ENCODE data around the gene GFRA1.

Gene GFRA1

GRCh38 chr10:116286626-116287200 lies 13.7 kb upstream of the GFRA1 start (continued):
- TF ChIP-seq ZFP69B (tag by site-specific recombination; IDR thresholded peaks at IDR 0.05) (no peak), ZNF747 (tag by site-specific recombination; IDR thresholded peaks at IDR 0.05) (no peak), MYNN (tag by site-specific recombination; IDR thresholded peaks at IDR 0.05; ENCODE audit: borderline replicate concordance) (no peak), PRDM6 (tag by site-specific recombination; IDR thresholded peaks at IDR 0.05) (no peak)

DNA sequence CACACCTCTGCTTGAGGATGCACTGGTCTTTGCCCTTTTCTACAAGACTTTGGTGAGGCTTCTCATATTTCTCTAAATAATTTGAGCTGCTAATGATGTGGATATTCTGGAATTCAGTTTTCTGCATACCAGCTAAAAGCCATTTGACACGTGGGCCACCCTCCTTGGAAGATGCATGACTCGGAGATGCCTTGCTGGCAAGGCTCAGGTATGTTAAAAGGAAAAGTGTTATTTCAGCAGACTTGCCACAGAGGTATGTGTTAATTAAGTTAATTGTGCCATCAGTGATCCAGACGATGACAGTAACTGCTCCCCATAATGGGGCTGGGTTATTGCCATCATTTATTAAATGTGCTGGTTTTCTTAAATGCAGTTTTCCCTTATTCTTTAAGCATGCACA lies 8.8 kb upstream of the GFRA1 start:
- no peaks in the 10 kb centered on the region for H3K4me1 ChIP-seq (ENCODE audit: control insufficient read depth, insufficient read depth, low read length)
- H3K36me3 ChIP-seq (ENCODE audit: control insufficient read depth in 2 of 2, insufficient read depth in 1 of 2, low read length in 2 of 2): no peaks in the 10 kb centered on the region
- TF ChIP-seq ZNF768 (tag by site-specific recombination; IDR thresholded peaks at IDR 0.05) (no peak), ZSCAN16 (tag by site-specific recombination; IDR thresholded peaks at IDR 0.05) (no peak), RBAK (tag by site-specific recombination; IDR thresholded peaks at IDR 0.05) (no peak), ZNF692 (tag by site-specific recombination; IDR thresholded peaks at IDR 0.05) (no peak), SP2 (tag by site-specific recombination; IDR thresholded peaks at IDR 0.05) (no peak), ZNF792 (tag by site-specific recombination; IDR thresholded peaks at IDR 0.05) (no peak), ZNF624 (tag by site-specific recombination; IDR thresholded peaks at IDR 0.05) (no peak), ZNF302 (tag by site-specific recombination; IDR thresholded peaks at IDR 0.05; ENCODE audit: low read depth) (no peak), ZSCAN23 (tag by site-specific recombination; IDR thresholded peaks at IDR 0.05) (no peak), ZNF654 (tag by site-specific recombination; IDR thresholded peaks at IDR 0.05; ENCODE audit: low read depth) (no peak)
- TF ChIP-seq, protein P1, sequence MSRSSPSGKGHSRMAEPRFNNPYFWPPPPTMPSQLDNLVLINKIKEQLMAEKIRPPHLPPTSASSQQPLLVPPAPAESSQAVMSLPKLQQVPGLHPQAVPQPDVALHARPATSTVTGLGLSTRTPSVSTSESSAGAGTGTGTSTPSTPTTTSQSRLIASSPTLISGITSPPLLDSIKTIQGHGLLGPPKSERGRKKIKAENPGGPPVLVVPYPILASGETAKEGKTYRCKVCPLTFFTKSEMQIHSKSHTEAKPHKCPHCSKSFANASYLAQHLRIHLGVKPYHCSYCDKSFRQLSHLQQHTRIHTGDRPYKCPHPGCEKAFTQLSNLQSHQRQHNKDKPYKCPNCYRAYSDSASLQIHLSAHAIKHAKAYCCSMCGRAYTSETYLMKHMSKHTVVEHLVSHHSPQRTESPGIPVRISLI (tag by site-specific recombination; IDR thresholded peaks at IDR 0.05): no peak
- ChIA-PET POLR2A (no interaction called here), CTCF (no interaction called here)
- no peak overlapping the region for H3K27ac ChIP-seq (ENCODE audit: extremely low read depth, low read depth, low read length)
- H3K9me3 ChIP-seq (ENCODE audit: control insufficient read depth, insufficient read depth, low read depth, low read length): no peaks in the 10 kb centered on the region
- H3K4me3 ChIP-seq (ENCODE audit: low read depth, low read length): no peak overlapping the region

DNA sequence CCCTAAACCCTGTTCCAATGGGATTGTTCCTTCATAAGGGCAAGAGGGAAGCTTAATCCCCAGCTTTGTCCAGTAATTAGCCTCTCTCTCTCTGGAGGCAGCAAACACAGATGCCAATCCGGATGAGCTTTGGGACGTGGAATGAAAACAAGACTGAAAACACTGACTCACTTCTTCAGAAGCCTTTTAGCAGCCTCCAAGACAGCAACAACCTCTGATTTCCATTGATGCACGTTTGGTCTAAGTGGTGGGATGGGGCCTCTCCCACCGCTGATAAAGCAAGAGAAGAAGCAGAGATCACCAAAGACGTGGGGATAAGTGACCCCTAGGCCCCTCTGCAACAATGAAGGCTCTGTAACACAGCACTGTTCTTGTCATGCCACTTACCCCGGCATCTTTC lies 5.8 kb upstream of the GFRA1 start:
- Histone ChIP-seq H3K36me3 (ENCODE audit: control insufficient read depth in 2 of 2, insufficient read depth in 1 of 2, low read length in 2 of 2) (no peaks in the 10 kb centered on the region), H3K27ac (ENCODE audit: extremely low read depth, low read depth, low read length) (no peak overlapping the region), H3K4me1 (ENCODE audit: control insufficient read depth, insufficient read depth, low read length) (no peaks in the 10 kb centered on the region), H3K9me3 (ENCODE audit: control insufficient read depth, insufficient read depth, low read depth, low read length) (no peaks in the 10 kb centered on the region), H3K4me3 (ENCODE audit: low read depth, low read length) (no peak overlapping the region)
- POLR2A ChIA-PET: no interaction called here
- CTCF ChIA-PET: no interaction called here
- TF ChIP-seq ZNF274 (IDR thresholded peaks at IDR 0.05; ENCODE audit: low read length) (no peak), ZNF274 (tag by site-specific recombination; IDR thresholded peaks at IDR 0.05; ENCODE audit: borderline replicate concordance) (no peak), ZNF585B (tag by site-specific recombination; IDR thresholded peaks at IDR 0.05) (no peak), KLF8 (tag by site-specific recombination; IDR thresholded peaks at IDR 0.05) (no peak), ZSCAN23 (tag by site-specific recombination; IDR thresholded peaks at IDR 0.05) (no peak), ZIC2 (tag by site-specific recombination; IDR thresholded peaks at IDR 0.05) (no peak), ZBTB20 (tag by site-specific recombination; IDR thresholded peaks at IDR 0.05) (no peak), FEZF1 (tag by site-specific recombination; IDR thresholded peaks at IDR 0.05) (no peak), REPIN1 (tag by site-specific recombination; IDR thresholded peaks at IDR 0.05; ENCODE audit: low read depth) (no peak), ZNF354C (tag by site-specific recombination; IDR thresholded peaks at IDR 0.05; ENCODE audit: borderline replicate concordance, low read depth) (no peak), PRDM10 (tag by site-specific recombination; IDR thresholded peaks at IDR 0.05) (no peak), SP2 (tag by site-specific recombination; IDR thresholded peaks at IDR 0.05) (no peak), ZNF155 (tag by site-specific recombination; IDR thresholded peaks at IDR 0.05) (no peak), ZSCAN30 (tag by site-specific recombination; IDR thresholded peaks at IDR 0.05) (no peak), RBAK (tag by site-specific recombination; IDR thresholded peaks at IDR 0.05) (no peak)

Measured in HEK293 (cell line).